ENCODE measurements around the gene TDRD6.

The TDRD6 gene

DNA sequence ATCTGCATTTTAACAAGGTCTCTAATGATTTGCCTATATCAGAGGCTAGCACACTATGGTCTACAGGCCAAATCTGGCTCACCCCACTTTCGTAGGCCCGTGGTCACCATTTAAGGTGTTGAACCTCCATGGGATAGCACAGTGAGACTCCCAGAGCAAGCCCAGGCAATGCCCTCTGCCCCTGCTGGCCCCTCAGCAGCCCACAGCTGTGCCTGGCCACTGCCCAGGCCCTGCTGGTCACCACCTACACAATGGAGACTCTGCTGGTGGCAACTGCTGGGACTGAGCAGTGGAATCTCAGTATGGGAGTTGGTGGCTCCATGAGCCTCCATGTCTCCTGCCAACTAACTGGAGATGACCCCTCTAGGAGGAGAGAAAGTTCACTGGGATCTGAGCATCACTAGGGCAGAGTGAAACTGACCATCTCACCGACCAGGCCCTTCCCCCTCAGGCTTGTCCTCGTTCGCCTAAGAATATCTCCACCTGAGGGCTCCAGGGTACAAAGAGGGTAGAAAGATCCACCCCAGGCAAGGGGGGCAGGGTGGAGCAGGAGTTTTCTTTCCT lies 61.3 kb downstream of the TDRD6 start:
- in situ Hi-C loops (cut with MboI; ENCODE audit: low sequenced_read_pairs, unreplicated experiment): no loop called here
- DNase-seq (ENCODE audit: low spot score): no peak
- TF ChIP-seq, protein P1, sequence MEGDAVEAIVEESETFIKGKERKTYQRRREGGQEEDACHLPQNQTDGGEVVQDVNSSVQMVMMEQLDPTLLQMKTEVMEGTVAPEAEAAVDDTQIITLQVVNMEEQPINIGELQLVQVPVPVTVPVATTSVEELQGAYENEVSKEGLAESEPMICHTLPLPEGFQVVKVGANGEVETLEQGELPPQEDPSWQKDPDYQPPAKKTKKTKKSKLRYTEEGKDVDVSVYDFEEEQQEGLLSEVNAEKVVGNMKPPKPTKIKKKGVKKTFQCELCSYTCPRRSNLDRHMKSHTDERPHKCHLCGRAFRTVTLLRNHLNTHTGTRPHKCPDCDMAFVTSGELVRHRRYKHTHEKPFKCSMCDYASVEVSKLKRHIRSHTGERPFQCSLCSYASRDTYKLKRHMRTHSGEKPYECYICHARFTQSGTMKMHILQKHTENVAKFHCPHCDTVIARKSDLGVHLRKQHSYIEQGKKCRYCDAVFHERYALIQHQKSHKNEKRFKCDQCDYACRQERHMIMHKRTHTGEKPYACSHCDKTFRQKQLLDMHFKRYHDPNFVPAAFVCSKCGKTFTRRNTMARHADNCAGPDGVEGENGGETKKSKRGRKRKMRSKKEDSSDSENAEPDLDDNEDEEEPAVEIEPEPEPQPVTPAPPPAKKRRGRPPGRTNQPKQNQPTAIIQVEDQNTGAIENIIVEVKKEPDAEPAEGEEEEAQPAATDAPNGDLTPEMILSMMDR (IDR thresholded peaks at IDR 0.05; ENCODE audit: borderline replicate concordance, control extremely low read depth, extremely low read depth, insufficient read depth, missing control alignments): no peak

DNA sequence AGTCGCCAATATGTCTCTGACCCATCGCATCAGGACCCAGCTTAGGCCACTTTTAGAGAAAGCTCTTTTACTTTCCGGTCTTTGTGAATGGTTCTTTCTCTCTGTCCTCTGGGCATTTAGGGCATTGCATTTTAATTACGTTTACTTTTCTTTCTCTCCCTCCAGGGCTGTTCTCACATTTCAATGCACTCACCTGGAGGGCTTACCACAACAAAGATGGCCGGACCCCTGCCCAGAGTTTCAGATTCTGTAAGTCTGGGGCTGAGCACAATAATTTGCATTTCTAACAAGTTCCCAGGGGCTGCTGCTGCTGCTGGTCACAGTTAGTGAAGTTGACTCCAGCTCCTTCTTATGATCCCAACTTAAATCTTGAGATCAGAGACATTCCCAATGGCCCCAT lies 62.0 kb downstream of the TDRD6 start:
- TF ChIP-seq, protein P1 (IDR thresholded peaks at IDR 0.05; ENCODE audit: borderline replicate concordance, control extremely low read depth, extremely low read depth, insufficient read depth, missing control alignments): no peak
- no peak for DNase-seq (ENCODE audit: low spot score)
- in situ Hi-C loops (cut with MboI; ENCODE audit: low sequenced_read_pairs, unreplicated experiment): no loop called here

DNA sequence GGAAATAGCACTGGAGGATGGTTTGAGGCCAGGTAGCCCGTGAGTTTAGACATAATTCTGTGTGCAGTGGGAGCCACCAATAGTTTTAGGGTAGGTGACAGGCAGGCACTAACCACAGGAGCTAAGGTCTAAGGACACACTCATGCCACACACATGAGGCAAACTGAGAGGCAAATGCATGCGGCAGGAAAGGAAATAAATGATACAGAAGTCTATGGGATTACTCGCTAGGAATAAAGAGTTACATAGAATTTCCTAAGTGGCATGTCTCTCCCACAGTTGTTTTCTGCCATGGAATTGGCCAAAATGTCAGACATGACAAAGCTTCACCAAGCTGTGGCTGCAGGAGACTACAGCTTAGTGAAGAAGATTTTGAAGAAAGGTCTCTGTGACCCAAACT lies 64.0 kb downstream of the TDRD6 start:
- in situ Hi-C loops (cut with MboI; ENCODE audit: low sequenced_read_pairs, unreplicated experiment): no loop called here
- TF ChIP-seq, protein P1 (IDR thresholded peaks at IDR 0.05; ENCODE audit: borderline replicate concordance, control extremely low read depth, extremely low read depth, insufficient read depth, missing control alignments): no peak
- DNase-seq (ENCODE audit: low spot score): no peak
